ENCODE results near the gene GPI. TPM values are rescaled to one million over a fixed set of nuclear protein-coding genes. Genes with fewer than 3 reads are reported as not detected.
A peak's percentile ranks its signal among the peaks of the same experiment; 100 is the strongest.
"Not testable (repeated sequence)": the region's sequence is repeated elsewhere in the genome, so short reads cannot be mapped to it uniquely, and the experiment has no call there.

Gene GPI
- total RNA-seq, 1 experiment from 2014 or later: 263 TPM

- peaks cover 30% of the 10 kb centered on the region for H3K36me3 ChIP-seq (ENCODE audit: low read depth, low read length)
- H4K20me1 ChIP-seq (ENCODE audit: low read length): peaks cover 21% of the 10 kb centered on the region; the same call in 1 of the 2 replicates
- H3K27ac ChIP-seq (ENCODE audit: low read length): no peak overlapping the region
- no peaks in the 10 kb centered on the region for H3F3A ChIP-seq (ENCODE audit: low read length, unreplicated experiment)
- H3K9ac ChIP-seq (ENCODE audit: low read length): no peak overlapping the region
- no peak overlapping the region for H2AFZ ChIP-seq (ENCODE audit: low read length)
- no peaks in the 10 kb centered on the region for H3K9me3 ChIP-seq (ENCODE audit: low read length)
- H3K9me2 ChIP-seq (replicated peaks; ENCODE audit: low read length): no peaks in the 10 kb centered on the region
- H3K27me3 ChIP-seq (ENCODE audit: low read length): no peaks in the 10 kb centered on the region
- no TSS peak for BruUV-seq (replicated peaks)
- no peak for TF ChIP-seq EZH2phosphoT487 (IDR thresholded peaks at IDR 0.05; ENCODE audit: borderline replicate concordance, low read length)
- TF ChIP-seq CTCF (conservative IDR thresholded peaks at IDR 0.05; ENCODE audit: low read depth, low read length): no peak
- no peak for TF ChIP-seq EZH2 (IDR thresholded peaks at IDR 0.05; ENCODE audit: low read length, unreplicated experiment)
- H3K4me3 ChIP-seq (ENCODE audit: low read length): peak overlapping the region; percentile 96
- peak overlapping the region; percentile 96 for H3K4me2 ChIP-seq (ENCODE audit: low read length)
- ChIA-PET CTCF (no interaction called here), POLR2A (ENCODE audit: unreplicated experiment) (no interaction called here)
- peaks cover 15% of the 10 kb centered on the region for H3K4me1 ChIP-seq (ENCODE audit: insufficient read depth, low read length)
- DNase-seq: no peak
- intact Hi-C loops (cut with micrococcal nuclease): no loop called here
- peaks cover 54% of the 10 kb centered on the region for H3K79me2 ChIP-seq (ENCODE audit: low read length)
- ATAC-seq: no peak
These were observed 2.0 kb downstream of the GPI start for GRCh38 chr19:34366738-34367623.

DNA sequence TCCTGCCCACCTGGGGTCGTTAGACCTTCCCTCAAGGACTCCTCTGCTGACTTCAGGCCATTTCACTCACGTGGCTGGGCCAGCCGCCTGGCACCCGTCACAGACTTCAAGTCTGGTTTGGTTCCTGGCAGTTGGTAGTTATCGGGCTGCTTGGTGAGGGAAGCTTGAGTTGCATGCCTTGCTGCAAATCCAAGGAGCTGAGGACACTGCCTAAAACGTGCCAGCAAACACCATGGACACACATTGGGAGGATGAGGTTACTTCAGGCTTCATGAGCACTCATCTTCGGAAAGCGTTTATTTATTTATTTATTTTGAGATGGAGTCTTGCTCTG, 2.6 kb downstream of the GPI start:
- no peak overlapping the region for H3K27ac ChIP-seq (ENCODE audit: low read length)
- peaks cover 30% of the 10 kb centered on the region for H3K36me3 ChIP-seq (ENCODE audit: low read depth, low read length)
- DNase-seq (no peak), ATAC-seq (no peak)
- no peak overlapping the region for H2AFZ ChIP-seq (ENCODE audit: low read length)
- intact Hi-C loops (cut with micrococcal nuclease): no loop called here
- no TSS peak for BruUV-seq (replicated peaks)
- peaks cover 21% of the 10 kb centered on the region; the same call in 1 of the 2 replicates for H4K20me1 ChIP-seq (ENCODE audit: low read length)
- no peaks in the 10 kb centered on the region for H3K9me3 ChIP-seq (ENCODE audit: low read length)
- H3K4me2 ChIP-seq (ENCODE audit: low read length): peak overlapping the region; percentile 96; the same call in 1 of the 2 replicates
- TF ChIP-seq CTCF (conservative IDR thresholded peaks at IDR 0.05; ENCODE audit: low read depth, low read length): no peak
- CTCF ChIA-PET: no interaction called here
- peaks cover 54% of the 10 kb centered on the region for H3K79me2 ChIP-seq (ENCODE audit: low read length)
- no peaks in the 10 kb centered on the region for H3F3A ChIP-seq (ENCODE audit: low read length, unreplicated experiment)
- H3K27me3 ChIP-seq (ENCODE audit: low read length): no peaks in the 10 kb centered on the region
- no peak overlapping the region for H3K4me3 ChIP-seq (ENCODE audit: low read length)
- H3K4me1 ChIP-seq (ENCODE audit: insufficient read depth, low read length): peaks cover 15% of the 10 kb centered on the region
- POLR2A ChIA-PET (ENCODE audit: unreplicated experiment): no interaction called here
- H3K9me2 ChIP-seq (replicated peaks; ENCODE audit: low read length): no peaks in the 10 kb centered on the region
- H3K9ac ChIP-seq (ENCODE audit: low read length): no peak overlapping the region

GRCh38 chr19:34368338-34368737, 3.3 kb downstream of the GPI start:
- Histone ChIP-seq H3K36me3 (ENCODE audit: low read depth, low read length) (peaks cover 30% of the 10 kb centered on the region), H3K27me3 (ENCODE audit: low read length) (no peaks in the 10 kb centered on the region), H3F3A (ENCODE audit: low read length, unreplicated experiment) (no peaks in the 10 kb centered on the region), H3K9ac (ENCODE audit: low read length) (no peak overlapping the region), H3K9me3 (ENCODE audit: low read length) (no peaks in the 10 kb centered on the region), H2AFZ (ENCODE audit: low read length) (no peak overlapping the region), H3K4me3 (ENCODE audit: low read length) (no peak overlapping the region), H3K9me2 (replicated peaks; ENCODE audit: low read length) (no peaks in the 10 kb centered on the region), H3K4me2 (ENCODE audit: low read length) (no peak overlapping the region), H3K79me2 (ENCODE audit: low read length) (peaks cover 54% of the 10 kb centered on the region), H3K4me1 (ENCODE audit: insufficient read depth, low read length) (peaks cover 15% of the 10 kb centered on the region), H4K20me1 (ENCODE audit: low read length) (peaks cover 21% of the 10 kb centered on the region; the same call in 1 of the 2 replicates), H3K27ac (ENCODE audit: low read length) (no peak overlapping the region)
- ChIA-PET POLR2A (ENCODE audit: unreplicated experiment) (no interaction called here), CTCF (no interaction called here)
- intact Hi-C loops (cut with micrococcal nuclease): no loop called here
- no TSS peak for BruUV-seq (replicated peaks)
- TF ChIP-seq CTCF (conservative IDR thresholded peaks at IDR 0.05; ENCODE audit: low read depth, low read length) (no peak), EZH2 (IDR thresholded peaks at IDR 0.05; ENCODE audit: low read length, unreplicated experiment) (no peak), EZH2phosphoT487 (IDR thresholded peaks at IDR 0.05; ENCODE audit: borderline replicate concordance, low read length) (no peak)
- ATAC-seq: no peak
- DNase-seq: no peak

- POLR2A ChIA-PET (ENCODE audit: unreplicated experiment); H3K9me3 ChIP-seq (ENCODE audit: low read length); BruUV-seq (replicated peaks); CTCF ChIA-PET; H3K9ac ChIP-seq (ENCODE audit: low read length); H3K27me3 ChIP-seq (ENCODE audit: low read length); H3F3A ChIP-seq (ENCODE audit: low read length, unreplicated experiment); intact Hi-C loops (cut with micrococcal nuclease); ATAC-seq; H3K4me3 ChIP-seq (ENCODE audit: low read length); DNase-seq; H2AFZ ChIP-seq (ENCODE audit: low read length); H3K27ac ChIP-seq (ENCODE audit: low read length); H3K4me2 ChIP-seq (ENCODE audit: low read length); H3K9me2 ChIP-seq (replicated peaks; ENCODE audit: low read length): not testable (repeated sequence)
- Histone ChIP-seq H3K4me1 (ENCODE audit: insufficient read depth, low read length) (peaks cover 15% of the 10 kb centered on the region), H4K20me1 (ENCODE audit: low read length) (peaks cover 21% of the 10 kb centered on the region; the same call in 1 of the 2 replicates), H3K36me3 (ENCODE audit: low read depth, low read length) (peaks cover 30% of the 10 kb centered on the region), H3K79me2 (ENCODE audit: low read length) (peaks cover 58% of the 10 kb centered on the region)
These were observed 4.2 kb downstream of the GPI start for GRCh38 chr19:34369166-34369565.

Measured in PC-3 (cell line).